WERI-Rb-1 (cell line): ENCODE data around the gene FOXN3.
"Not testable (repeated sequence)": the region's sequence is repeated elsewhere in the genome, so short reads cannot be mapped to it uniquely, and the experiment has no call there.

Experiments used
- DNase-seq: peaks from one replicate; pipeline ENCODE4 v3.0.0-alpha.2; 2020
- H3K27ac ChIP-seq: fragments of 250-450 bp; sonication (Bioruptor Pico); 2 replicates; pipeline ENCODE4 v1.5.1; 2020; ENCODE audit warnings: mild to moderate bottlenecking, moderate library complexity
- H3K27me3 ChIP-seq: fragments of 250-450 bp; sonication (Bioruptor Pico); 2 replicates; pipeline ENCODE4 v1.5.1; 2021; ENCODE audit warnings: mild to moderate bottlenecking, low read depth, moderate library complexity; ENCODE audit not compliant: insufficient read depth, severe bottlenecking
- H3K36me3 ChIP-seq: fragments of 250-450 bp; sonication (Bioruptor Pico); 2 replicates; pipeline ENCODE4 v1.5.1; 2020; ENCODE audit warnings: mild to moderate bottlenecking, moderate library complexity
- H3K4me3 ChIP-seq: 2 replicates; pipeline ENCODE4 v1.5.1; 2011; ENCODE audit warnings: low read depth, mild to moderate bottlenecking, control low read depth, low read length
- H3K9me3 ChIP-seq: fragments of 250-450 bp; sonication (Bioruptor Pico); 2 replicates; pipeline ENCODE4 v1.5.1; 2021; ENCODE audit warnings: mild to moderate bottlenecking, moderate library complexity; ENCODE audit not compliant: severe bottlenecking
- TF ChIP-seq, protein P1 (sequence below): IDR thresholded peaks from 2 replicates; pipeline ENCODE4 v1.5.1; 2011; ENCODE audit warnings: low read depth, mild to moderate bottlenecking, control low read depth, inconsistent platforms, low read length

Gene FOXN3

GRCh38 chr14:89252887-89253532 lies 164.0 kb downstream of the FOXN3 start:
- Histone ChIP-seq H3K9me3 (no peaks in the 10 kb centered on the region), H3K27ac (no peak overlapping the region), H3K27me3 (no peaks in the 10 kb centered on the region), H3K4me3 (no peak overlapping the region), H3K36me3 (no peaks in the 10 kb centered on the region)
- DNase-seq: peak; percentile 35
- TF ChIP-seq, protein P1, sequence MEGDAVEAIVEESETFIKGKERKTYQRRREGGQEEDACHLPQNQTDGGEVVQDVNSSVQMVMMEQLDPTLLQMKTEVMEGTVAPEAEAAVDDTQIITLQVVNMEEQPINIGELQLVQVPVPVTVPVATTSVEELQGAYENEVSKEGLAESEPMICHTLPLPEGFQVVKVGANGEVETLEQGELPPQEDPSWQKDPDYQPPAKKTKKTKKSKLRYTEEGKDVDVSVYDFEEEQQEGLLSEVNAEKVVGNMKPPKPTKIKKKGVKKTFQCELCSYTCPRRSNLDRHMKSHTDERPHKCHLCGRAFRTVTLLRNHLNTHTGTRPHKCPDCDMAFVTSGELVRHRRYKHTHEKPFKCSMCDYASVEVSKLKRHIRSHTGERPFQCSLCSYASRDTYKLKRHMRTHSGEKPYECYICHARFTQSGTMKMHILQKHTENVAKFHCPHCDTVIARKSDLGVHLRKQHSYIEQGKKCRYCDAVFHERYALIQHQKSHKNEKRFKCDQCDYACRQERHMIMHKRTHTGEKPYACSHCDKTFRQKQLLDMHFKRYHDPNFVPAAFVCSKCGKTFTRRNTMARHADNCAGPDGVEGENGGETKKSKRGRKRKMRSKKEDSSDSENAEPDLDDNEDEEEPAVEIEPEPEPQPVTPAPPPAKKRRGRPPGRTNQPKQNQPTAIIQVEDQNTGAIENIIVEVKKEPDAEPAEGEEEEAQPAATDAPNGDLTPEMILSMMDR: peak; percentile 45

DNA sequence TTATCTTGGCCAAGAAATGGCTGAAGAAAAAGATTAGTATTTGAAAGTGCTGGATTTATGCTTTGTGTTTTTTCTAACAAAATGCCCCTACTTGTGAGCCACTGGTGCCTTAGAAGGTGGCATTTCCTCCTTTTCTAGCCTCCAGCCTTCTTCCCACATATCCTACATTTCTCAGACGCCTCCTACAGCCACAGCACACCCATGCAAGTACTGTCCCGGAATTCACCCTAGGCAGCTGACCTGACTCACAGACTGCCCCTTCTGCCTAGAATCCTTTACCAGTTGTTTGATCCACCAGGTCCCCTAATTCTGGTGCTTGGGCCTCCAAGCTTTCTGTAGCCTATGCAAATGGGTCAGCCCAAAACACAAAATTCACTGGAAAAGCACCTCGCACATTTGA lies 166.0 kb downstream of the FOXN3 start:
- Histone ChIP-seq H3K27ac (no peak overlapping the region), H3K4me3 (no peak overlapping the region), H3K27me3 (no peaks in the 10 kb centered on the region), H3K9me3 (no peaks in the 10 kb centered on the region), H3K36me3 (no peaks in the 10 kb centered on the region)
- TF ChIP-seq, protein P1: no peak
- DNase-seq: no peak

DNA sequence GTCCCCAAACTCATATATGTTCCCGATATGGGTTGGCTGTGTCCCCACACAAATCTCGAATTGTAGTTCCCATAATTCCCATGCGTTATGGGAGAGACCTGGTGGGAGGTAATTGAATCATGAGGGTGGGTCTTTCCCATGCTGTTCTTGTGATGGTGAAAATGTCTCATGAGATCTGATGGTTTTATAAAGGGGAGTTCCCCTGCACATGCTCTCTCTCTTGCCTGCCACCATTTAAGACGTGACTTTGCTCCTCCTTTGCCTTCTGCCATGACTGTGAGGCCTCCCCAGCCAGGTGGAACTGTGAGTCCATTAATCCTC lies 166.4 kb downstream of the FOXN3 start:
- H3K9me3 ChIP-seq, DNase-seq, H3K4me3 ChIP-seq, H3K36me3 ChIP-seq, H3K27me3 ChIP-seq, H3K27ac ChIP-seq: not testable (repeated sequence)

- Histone ChIP-seq H3K9me3 (no peaks in the 10 kb centered on the region), H3K27me3 (no peaks in the 10 kb centered on the region), H3K4me3 (no peak overlapping the region), H3K27ac (no peak overlapping the region), H3K36me3 (no peaks in the 10 kb centered on the region)
- TF ChIP-seq, protein P1: no peak
- DNase-seq: no peak
These were observed 166.9 kb downstream of the FOXN3 start for GRCh38 chr14:89249972-89250654.

- Histone ChIP-seq H3K36me3 (no peaks in the 10 kb centered on the region), H3K4me3 (no peak overlapping the region), H3K27me3 (no peaks in the 10 kb centered on the region), H3K27ac (no peak overlapping the region), H3K9me3 (no peaks in the 10 kb centered on the region)
- TF ChIP-seq, protein P1: no peak
- DNase-seq: no peak
These were observed 167.9 kb downstream of the FOXN3 start for GRCh38 chr14:89249065-89249695.

GRCh38 chr14:89248411-89249064 lies 168.5 kb downstream of the FOXN3 start:
- H3K36me3 ChIP-seq: no peaks in the 10 kb centered on the region
- H3K27ac ChIP-seq: no peak overlapping the region
- TF ChIP-seq, protein P1: no peak
- H3K27me3 ChIP-seq: no peaks in the 10 kb centered on the region
- H3K9me3 ChIP-seq: no peaks in the 10 kb centered on the region
- H3K4me3 ChIP-seq: no peak overlapping the region
- no peak for DNase-seq
